ENCODE results near the gene NXN. TPM values are rescaled to one million over a fixed set of nuclear protein-coding genes. Genes with fewer than 3 reads are reported as not detected.

The NXN gene
- total RNA-seq, 1 experiment from 2014 or later = 126 TPM

- TF ChIP-seq SIN3A (IDR thresholded peaks at IDR 0.05; ENCODE audit: borderline replicate concordance, insufficient read depth, low read depth, low read length) (no peak), REST (IDR thresholded peaks at IDR 0.05; ENCODE audit: insufficient read depth in 1 of 2, low read depth in 2 of 2, low read length in 1 of 2) (no peak), CTCF (IDR thresholded peaks at IDR 0.05) (no peak), POLR2AphosphoS5 (IDR thresholded peaks at IDR 0.05; ENCODE audit: low read depth, low read length) (no peak)
- POLR2A ChIA-PET = no interaction called here
- Histone ChIP-seq H3K36me3 (ENCODE audit: control insufficient read depth, insufficient read depth, low read length) (no peaks in the 10 kb centered on the region), H3K4me3 (ENCODE audit: low read depth in 2 of 2, low read length in 2 of 2) (no peak overlapping the region), H3K27me3 (ENCODE audit: control insufficient read depth, insufficient read depth, low read length) (no peaks in the 10 kb centered on the region), H3K27ac (ENCODE audit: low read length) (peak overlapping the region; percentile 0; the same call in 1 of the 2 replicates), H3K4me1 (ENCODE audit: control insufficient read depth, insufficient read depth, low read length) (peaks cover 53% of the 10 kb centered on the region), H3K9me3 (ENCODE audit: control insufficient read depth, insufficient read depth, low read depth, low read length) (no peaks in the 10 kb centered on the region)
- no TSS peak for BruUV-seq (replicated peaks)
- in situ Hi-C loops (cut with HindIII; ENCODE audit: low pct_unique_long_range_greater_than_20kb, low sequenced_read_pairs) (no loop called here), intact Hi-C loops (cut with micrococcal nuclease; ENCODE audit: unreplicated experiment) (no loop called here)
- CTCF ChIA-PET = no interaction called here
- ATAC-seq (no peak), DNase-seq (ENCODE audit: low read depth, low spot score) (no peak)
These were observed 17.4 kb downstream of the NXN start for GRCh38 chr17:962166-962565.

GRCh38 chr17:958712-959451 lies 20.7 kb downstream of the NXN start:
- in situ Hi-C loops (cut with HindIII; ENCODE audit: low pct_unique_long_range_greater_than_20kb, low sequenced_read_pairs) = no loop called here
- H3K9me3 ChIP-seq (ENCODE audit: control insufficient read depth, insufficient read depth, low read depth, low read length) = no peaks in the 10 kb centered on the region
- no peak overlapping the region for H3K4me3 ChIP-seq (ENCODE audit: low read depth in 2 of 2, low read length in 2 of 2)
- intact Hi-C loops (cut with micrococcal nuclease; ENCODE audit: unreplicated experiment) = no loop called here
- no TSS peak for BruUV-seq (replicated peaks)
- no peaks in the 10 kb centered on the region for H3K27me3 ChIP-seq (ENCODE audit: control insufficient read depth, insufficient read depth, low read length)
- DNase-seq (ENCODE audit: low read depth, low spot score) (no peak), ATAC-seq (no peak)
- ChIA-PET CTCF (no interaction called here), POLR2A (interaction anchor here (0.7 kb wide), 1 partner anchor 67 kb away, joined by 6 read pairs; no protein-coding TSS in a partner anchor)
- peaks cover 58% of the 10 kb centered on the region for H3K4me1 ChIP-seq (ENCODE audit: control insufficient read depth, insufficient read depth, low read length)
- TF ChIP-seq TCF7L2 (IDR thresholded peaks at IDR 0.05; ENCODE audit: low read depth, low read length) (no peak), CTCF (IDR thresholded peaks at IDR 0.05) (no peak)
- peak overlapping the region; percentile 44 for H3K27ac ChIP-seq (ENCODE audit: low read length)
- no peaks in the 10 kb centered on the region for H3K36me3 ChIP-seq (ENCODE audit: control insufficient read depth, insufficient read depth, low read length)

Measured in Panc1 (cell line).